ENCODE results near the gene SPATA3.

SPATA3 gene

DNA sequence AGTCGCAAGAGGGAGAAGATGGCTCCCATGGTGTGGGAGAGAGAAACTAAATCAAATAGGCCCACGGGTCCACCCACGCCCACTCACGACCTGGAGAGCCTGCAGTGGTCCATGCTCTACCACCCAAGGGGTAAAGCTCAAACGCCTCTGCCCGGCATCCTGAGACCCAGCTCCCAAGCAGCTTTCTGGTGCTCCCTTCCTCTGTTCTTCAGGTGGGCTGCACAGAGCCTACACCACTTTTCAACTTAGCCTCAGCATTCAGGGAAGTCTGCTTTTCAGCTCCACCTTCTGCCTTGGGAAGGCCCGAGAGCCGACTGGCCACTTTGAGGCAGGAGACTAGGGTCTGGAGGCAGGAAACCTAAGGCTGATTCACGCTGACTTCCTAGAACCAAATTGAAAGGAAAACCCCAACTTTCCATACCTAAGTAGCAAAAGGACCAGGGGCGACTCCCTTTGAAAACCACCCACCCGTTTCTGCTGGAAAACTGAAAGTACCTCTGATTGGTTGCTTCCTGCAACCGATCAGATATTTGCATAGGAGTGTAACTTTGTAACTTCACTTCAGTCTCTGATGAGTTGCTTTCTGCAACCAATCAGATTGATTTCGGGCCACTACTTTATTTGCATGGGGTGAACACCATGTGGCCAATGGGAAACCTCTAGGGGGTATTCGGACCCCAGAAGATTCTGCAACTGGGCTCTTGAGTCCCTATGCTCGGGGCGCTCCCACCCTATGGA lies 26.8 kb upstream of the SPATA3 start:
- no peak for DNase-seq

DNA sequence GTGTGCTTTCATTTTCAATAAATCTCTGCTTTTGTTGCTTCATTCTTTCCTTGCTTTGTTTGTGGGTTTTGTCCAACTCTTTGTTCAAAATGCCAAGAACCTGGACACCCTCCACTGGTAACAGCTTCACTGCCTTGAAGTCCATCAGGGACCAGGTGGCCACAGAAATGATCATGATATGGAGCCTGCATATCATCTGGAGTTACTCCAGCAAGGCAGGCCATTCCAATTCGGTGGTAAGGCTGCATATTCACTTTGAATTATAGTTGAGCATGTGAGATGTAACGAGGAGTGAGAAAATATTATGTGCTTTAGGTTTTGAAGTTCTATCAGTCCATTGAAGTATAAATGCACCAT lies 26.3 kb upstream of the SPATA3 start:
- DNase-seq = no peak

GRCh38 chr2:230972046-230972445 lies 23.9 kb upstream of the SPATA3 start:
- DNase-seq = no peak

DNA sequence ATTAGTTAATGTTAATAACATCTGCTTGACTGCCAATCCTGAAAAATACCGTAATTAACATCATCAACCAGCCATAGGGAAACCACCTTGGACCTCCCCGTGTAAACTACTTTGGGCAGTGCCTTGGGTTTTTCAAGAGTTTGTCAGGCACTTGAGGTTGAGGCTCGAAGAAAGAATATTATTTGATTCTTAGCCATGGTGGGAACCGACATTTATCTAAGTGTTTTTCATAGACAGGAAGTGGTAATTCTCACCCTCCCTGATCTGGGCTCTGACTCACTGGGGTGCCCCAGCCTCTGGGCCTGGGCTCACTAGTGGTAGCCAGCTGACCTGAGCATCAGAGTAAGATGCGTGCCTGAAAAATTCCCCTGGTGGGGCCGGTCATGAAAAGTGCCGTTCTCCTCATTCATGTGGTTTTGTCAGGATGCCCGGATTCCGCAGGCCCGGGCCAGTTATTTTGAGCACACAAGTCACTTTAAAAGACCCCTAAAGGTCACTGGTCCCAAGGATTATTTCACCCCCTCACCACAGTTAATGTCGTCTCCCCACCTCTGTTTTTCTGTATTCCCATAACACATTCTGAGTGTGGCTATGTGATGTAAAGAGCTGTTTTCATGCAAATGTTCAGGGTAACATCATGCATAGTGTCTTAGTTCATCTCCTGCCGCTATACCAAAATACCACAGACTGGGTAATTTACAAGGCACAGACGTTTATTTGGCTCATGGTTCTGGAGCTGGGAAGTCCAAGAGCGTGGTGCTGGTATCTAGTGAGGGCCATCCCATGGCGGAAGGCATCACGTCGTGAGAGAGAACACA lies 21.6 kb upstream of the SPATA3 start:
- no peak for DNase-seq

GRCh38 chr2:230975927-230976326 lies 20.0 kb upstream of the SPATA3 start:
- no peak for DNase-seq

GRCh38 chr2:230976671-230977171 lies 19.2 kb upstream of the SPATA3 start:
- DNase-seq = no peak

DNA sequence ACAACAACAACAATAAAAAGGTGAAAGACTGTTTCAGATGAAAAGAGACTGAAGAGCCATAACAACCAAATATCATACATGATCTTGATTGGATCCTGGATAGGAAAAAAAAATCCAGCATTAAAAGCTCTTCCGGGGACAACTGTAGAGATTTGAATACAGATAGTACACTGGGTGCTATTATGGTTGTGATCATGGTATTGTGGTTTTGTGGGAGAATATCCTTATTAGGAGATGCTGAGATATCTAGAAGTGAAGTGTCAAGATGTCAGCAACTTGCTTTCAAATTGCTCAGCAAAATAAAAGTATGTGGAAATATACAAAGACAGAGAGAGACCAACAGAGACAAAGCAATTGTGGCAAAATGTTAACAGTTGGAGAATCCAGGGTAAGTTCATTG lies 15.5 kb upstream of the SPATA3 start:
- DNase-seq = no peak

GRCh38 chr2:230981704-230982103 lies 14.2 kb upstream of the SPATA3 start:
- DNase-seq = no peak

GRCh38 chr2:230982126-230982525 lies 13.8 kb upstream of the SPATA3 start:
- DNase-seq = no peak

DNA sequence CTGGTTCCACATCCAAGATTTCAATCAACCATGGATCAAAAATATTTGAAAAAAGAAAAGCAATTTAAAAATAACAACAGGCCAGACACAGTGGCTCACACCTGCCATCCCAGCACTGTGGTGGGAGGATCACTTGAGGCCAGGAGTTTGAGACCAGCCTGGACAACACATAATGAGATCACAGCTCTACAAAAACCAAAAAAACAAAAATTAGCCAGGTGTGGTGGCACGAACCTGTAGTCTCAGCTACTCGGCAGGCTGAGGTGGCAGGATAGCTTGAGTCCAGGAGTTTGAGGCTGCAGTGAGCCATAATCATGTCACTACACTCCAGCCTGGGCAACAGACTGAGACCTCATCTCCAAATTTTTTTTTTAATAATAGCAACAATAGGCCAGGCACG lies 13.4 kb upstream of the SPATA3 start:
- no peak for DNase-seq

- no peak for DNase-seq
Measured at GRCh38 chr2:230983566-230983965, 12.4 kb upstream of the SPATA3 start.

DNA sequence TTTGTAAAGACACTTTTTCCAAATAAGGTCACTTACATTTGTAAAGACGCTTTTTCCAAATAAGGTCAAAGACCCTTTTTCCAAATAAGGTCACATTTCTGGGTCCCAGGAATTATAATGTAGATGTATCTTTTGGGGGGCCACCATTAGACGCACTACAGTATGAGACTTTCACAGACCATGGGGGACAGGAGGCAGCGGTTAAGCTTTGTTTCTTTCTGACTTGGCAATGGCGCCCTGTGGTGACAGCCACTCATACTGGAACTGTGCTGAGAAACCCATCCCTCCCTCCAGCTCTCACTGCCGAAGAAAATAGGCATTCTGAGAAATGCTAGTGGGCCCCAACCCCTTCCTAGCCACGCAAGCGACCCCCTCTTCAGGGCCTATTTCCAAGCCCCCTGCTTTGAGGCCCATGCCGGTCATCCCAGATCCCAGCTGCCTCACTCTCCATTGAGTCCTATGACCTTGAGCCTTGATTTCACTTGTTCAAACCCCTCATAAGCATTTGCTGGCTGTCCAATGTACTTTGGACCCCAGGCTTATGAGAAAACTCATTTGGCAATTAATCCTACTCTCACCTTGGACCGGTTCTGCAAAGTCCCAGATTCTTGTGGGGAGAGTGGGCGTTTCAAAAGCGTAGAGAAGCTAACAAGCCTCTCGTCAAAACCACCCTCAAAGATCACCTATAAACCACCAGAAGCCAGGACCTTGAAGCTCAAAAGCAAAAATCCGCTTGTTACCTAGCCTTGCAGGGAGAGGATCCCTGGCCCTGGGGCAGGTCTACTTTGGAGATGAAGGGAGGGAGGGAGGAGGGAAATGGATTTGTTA lies 11.3 kb upstream of the SPATA3 start:
- DNase-seq = no peak

DNA sequence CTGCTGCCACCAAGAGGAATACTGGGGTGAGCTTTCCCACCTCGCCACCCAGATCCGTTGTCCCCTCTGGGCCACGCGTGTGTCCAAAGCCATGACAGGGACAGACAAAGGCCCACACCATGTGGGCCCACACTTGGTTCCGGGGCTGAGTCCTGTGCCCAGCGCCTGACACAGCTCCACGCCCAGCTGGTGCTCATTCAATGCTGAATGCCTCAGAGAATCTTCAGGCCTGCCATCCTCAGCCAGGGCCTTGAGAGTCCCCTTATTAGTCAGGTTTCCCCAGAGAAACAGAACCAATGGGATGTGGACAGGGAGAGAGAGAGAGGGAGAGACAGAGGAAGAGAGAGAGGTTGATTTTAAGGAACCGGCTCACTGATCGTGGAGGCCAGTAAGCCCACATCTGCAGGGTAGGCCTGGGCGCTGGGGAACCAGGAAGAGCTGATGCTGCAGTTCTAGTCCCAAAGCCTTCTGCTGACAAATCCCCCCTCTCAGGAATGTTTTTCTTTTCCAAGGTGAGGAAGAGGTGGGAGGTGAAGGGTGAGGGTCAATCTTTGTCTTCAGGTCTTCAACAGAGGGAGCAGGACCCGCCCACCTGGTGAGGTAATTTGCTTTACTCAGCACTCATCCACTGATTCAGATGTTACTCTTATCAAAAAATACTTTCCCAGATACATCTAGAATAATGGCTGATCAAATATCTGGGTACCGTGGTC lies 10.2 kb upstream of the SPATA3 start:
- DNase-seq = no peak

GRCh38 chr2:230986520-230987136 lies 9.3 kb upstream of the SPATA3 start:
- no peak for DNase-seq

GRCh38 chr2:230987137-230988020 lies 8.5 kb upstream of the SPATA3 start:
- DNase-seq = peak; percentile 17

DNA sequence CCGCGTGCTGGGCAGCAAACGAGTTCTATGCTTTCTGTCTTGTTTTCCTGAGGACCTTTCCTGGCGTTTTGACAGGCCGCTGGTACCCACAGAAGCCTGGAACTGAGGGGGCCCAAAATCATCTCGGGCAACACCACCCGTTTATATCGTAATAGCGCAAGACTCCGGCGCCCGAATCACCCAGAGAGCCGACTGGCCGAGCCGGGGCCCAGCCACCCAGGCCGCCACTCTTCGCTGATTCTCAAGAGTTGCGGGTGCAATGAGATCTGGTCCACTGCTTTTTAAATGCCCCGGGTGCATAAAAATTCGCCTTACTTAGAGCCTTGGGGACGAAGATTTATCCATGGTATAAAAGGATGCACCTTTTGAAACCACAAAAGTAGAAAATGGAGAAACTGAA lies 6.2 kb upstream of the SPATA3 start:
- no peak for DNase-seq

DNA sequence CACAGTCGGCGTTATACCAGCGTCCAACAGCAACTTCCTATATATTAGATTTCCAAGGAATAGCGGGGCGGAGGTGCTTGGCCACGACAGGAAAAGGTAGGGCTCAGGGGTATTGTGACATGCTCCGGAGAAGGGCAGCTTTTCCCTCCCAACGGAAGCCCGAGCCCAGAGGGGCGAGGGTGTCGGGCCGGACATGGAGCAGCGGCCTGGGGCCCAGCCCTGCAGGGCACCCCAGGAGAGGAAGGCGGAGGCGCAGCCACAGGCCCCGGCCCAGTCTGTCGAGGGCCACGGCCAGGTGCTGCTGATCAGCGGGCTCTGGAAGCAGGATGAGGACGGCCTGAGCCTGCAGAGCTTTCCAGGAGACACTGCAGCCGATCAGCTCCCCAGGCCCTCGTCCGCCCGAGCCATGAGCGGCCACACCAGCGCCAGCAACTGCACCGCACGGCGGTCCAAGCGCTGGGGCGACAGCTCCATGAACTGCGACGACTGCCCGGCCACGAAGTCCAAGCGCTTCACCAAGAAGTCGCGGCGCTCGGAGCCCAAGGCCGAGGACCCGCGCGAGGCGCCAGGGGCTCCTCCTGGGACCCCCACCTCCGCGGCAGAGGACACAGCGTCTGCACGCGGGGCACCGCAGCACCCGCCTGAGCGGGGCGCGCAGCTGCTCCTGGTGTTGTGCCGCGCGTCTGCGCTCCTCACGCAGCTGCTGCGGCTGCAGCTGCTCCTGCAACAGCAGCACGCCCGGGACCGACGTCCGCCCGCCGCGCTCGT lies 5.6 kb upstream of the SPATA3 start:
- DNase-seq = no peak

DNA sequence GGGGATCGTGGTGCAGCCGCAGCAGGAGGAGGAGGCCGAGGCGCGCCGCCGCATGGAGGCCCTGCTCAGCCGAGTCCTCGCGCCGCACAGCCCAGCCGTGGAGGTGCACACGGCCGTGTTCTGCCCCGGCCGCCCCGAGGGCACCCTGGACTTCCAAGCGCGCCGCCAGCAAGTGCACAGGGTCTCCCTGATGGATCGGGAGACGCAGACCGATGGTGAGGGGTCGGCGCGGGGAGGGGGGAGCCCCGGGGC lies 5.1 kb upstream of the SPATA3 start:
- DNase-seq = no peak

- no peak for DNase-seq
Measured at GRCh38 chr2:230991598-230991997, 4.3 kb upstream of the SPATA3 start.

DNA sequence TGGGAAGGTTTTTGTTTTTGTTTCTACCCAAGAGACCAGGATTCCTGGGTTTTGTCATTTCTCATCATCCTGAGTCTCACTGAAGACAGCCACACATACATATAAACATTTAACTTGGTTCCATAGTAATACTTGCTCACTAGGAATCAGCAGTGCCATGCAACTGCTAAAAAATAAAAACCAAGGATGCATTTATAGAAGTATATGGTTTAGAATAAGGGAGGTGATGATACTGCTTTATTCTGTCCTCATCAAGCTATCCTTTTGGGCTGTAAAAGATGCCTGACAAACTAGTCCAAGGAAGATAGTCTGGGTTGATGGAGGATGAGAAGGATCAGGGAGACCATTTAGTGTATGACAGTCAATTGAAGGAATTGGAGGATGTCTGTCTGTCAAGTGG lies 740 bp downstream of the SPATA3 start:
- DNase-seq = no peak

- no peak for DNase-seq
Measured at GRCh38 chr2:230998882-230999281, 3.0 kb downstream of the SPATA3 start.
